Pancreas (tissue), 10 donors: ENCODE measurements around the gene ZNF333. TPM values are rescaled to one million over a fixed set of nuclear protein-coding genes. Genes with fewer than 3 reads are reported as not detected.

Source experiments
- ATAC-seq, 4 donors: fragments of 200-7000 bp; cut with Tn5 transposase; one replicate each; pipeline versions ENCODE4 v1.8.0 to v1.9.1; 2020; ENCODE audit warnings: mild to moderate bottlenecking in 4 of 4, moderate library complexity in 4 of 4
- DNase-seq, 6 donors: peaks; one replicate each; pipeline ENCODE4 v3.0.0-alpha.2; 2020
- FAIRE-seq: peaks from 2 replicates; lab custom pipeline; 2012; peaks lifted over from hg19 to GRCh38; lab: Jason Lieb, UNC
- H3K27ac ChIP-seq, 4 donors: fragments of 200-600 bp; sonication (generic); 1 replicate in 3 of 4; 2 replicates in 1 of 4; pipeline versions ENCODE4 v1.5.0 to v1.8.0; 2020
- H3K27me3 ChIP-seq, 4 donors: fragments of 200-600 bp; one replicate each; pipeline ENCODE4 v1.8.0; 2021
- H3K36me3 ChIP-seq, 3 donors: fragments of 200-600 bp; sonication (generic) in 1 of 3; one replicate each; pipeline versions ENCODE4 v1.5.0 to v1.8.0; 2020 to 2021
- H3K4me1 ChIP-seq, 3 donors: fragments of 200-600 bp; one replicate each; pipeline ENCODE4 v1.8.0; 2021
- H3K4me3 ChIP-seq, 4 donors: fragments of 200-600 bp; sonication (generic) in 2 of 4; one replicate each; pipeline versions ENCODE4 v1.5.0 to v1.8.0; 2020 to 2021
- H3K9me3 ChIP-seq, 4 donors: fragments of 200-600 bp; one replicate each; pipeline ENCODE4 v1.8.0; 2021
- CTCF ChIP-seq, 4 donors: fragments of 200-600 bp; sonication (generic) in 3 of 4; IDR thresholded peaks; one replicate each; pipeline versions ENCODE4 v1.5.0 to v1.8.0; 2021; ENCODE audit warnings: antibody characterized with exemption in 4 of 4
- WGBS, 2 donors: extraction: QIAGEN DNeasy Blood & Tissue Kit; methylation state at CpG; one replicate each; pipeline ENCODE4 v1.1.7; 2013; 5-methylcytosine and 5-hydroxymethylcytosine counted together
- intact Hi-C, 3 donors: fragments of 100-400 bp; cut with DNase I; formaldehyde crosslinking; loops; one replicate each; pipeline versions ENCODE4 v1.11.1 to v1.14.2; 2022
- polyA plus RNA-seq, 2 donors: library from polyadenylated mRNA; stranded (reverse); fragments of 200-250 nt; gene quantifications; one replicate each; pipeline ENCODE4 v1.2.3, GENCODE V29; 2013
- total RNA-seq, 6 donors: library from RNA; stranded (reverse); fragmentation: NEBNext Ultra II Directional in 4 of 6; extraction: Animal tissue kit (Norgen Biotek cat#: 25700) in 4 of 6; gene quantifications; one replicate each; pipeline versions ENCODE4 v1.2.1 to v1.2.4, GENCODE V29; 2021 to 2023
- donor health status: healthy with polysubstance abuse.
- donor health status: DM: no; HTN: no; CAD: no; lungs with moderate emphysema.
- donor health status: DM: no; HTN: no; CAD: no.
- donor health status: control.
- donor health status: control.
- donor health status: Bipolar disorder and iron deficiency.
- donor health status: DM: yes; HTN: yes; CAD: no.
- donor health status: DM: no; HTN: no; CAD: no.
- donor health status: DM: no; HTN: no; CAD: no.
- donor health status: DM: yes; HTN: yes; CAD: no.

Gene ZNF333
- total and polyA plus RNA-seq, 8 donors: 5.4 to 14.4 (median 8.4) TPM

DNA sequence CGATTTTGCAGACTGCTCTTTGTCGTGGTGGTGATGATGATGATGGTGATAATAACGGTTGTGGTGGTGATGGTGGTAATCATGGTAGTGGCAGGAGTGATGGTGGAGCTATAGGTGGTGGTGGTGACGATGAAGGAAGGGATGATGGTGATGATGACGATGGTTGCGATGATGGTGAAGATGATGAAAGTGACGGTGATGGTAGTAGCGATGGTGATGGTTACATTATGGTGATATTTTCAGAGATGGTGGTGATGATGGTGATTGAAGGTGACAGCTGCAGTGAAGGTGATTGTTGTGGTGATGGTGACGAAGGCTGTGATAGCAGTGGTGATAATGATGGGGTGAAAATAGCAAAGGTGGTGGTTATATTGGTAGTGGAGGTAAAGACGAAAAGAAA, 13.1 kb upstream of the ZNF333 start:
- no peak overlapping the region for H3K27ac ChIP-seq
- peaks cover 0 to 4% (median 0%) of the 10 kb centered on the region in 4 donors for H3K27me3 ChIP-seq
- DNase-seq (no peak), FAIRE-seq (no peak), ATAC-seq (no peak)
- H3K36me3 ChIP-seq: no peaks in the 10 kb centered on the region
- H3K4me1 ChIP-seq: no peaks in the 10 kb centered on the region
- intact Hi-C loops: no loop called here
- WGBS, 2 donors: 63 to 69% methylated on average over 10 of the region's 10 CpGs
- H3K9me3 ChIP-seq: no peaks in the 10 kb centered on the region
- H3K4me3 ChIP-seq: no peak overlapping the region
- no peak for TF ChIP-seq CTCF (IDR thresholded peaks at IDR 0.05)

- DNase-seq: no peak
- WGBS, 2 donors: 72 to 81% methylated on average over 6 of the region's 6 CpGs
- no peak for ATAC-seq
- H3K27ac ChIP-seq: no peak overlapping the region
- no peak for FAIRE-seq
- H3K4me1 ChIP-seq: no peaks in the 10 kb centered on the region
- H3K9me3 ChIP-seq: no peaks in the 10 kb centered on the region
- H3K36me3 ChIP-seq: no peaks in the 10 kb centered on the region
- intact Hi-C loops: no loop called here
- no peak overlapping the region for H3K4me3 ChIP-seq
- no peak for TF ChIP-seq CTCF (IDR thresholded peaks at IDR 0.05)
- H3K27me3 ChIP-seq: peaks cover 0 to 4% (median 0%) of the 10 kb centered on the region in 4 donors
Measured at GRCh38 chr19:14677464-14677863, 12.4 kb upstream of the ZNF333 start.

GRCh38 chr19:14678199-14678598, 11.6 kb upstream of the ZNF333 start:
- H3K4me3 ChIP-seq: no peak overlapping the region
- DNase-seq: no peak
- WGBS, 2 donors: 71 to 73% methylated on average over 9 of the region's 9 CpGs
- no peaks in the 10 kb centered on the region for H3K9me3 ChIP-seq
- no peaks in the 10 kb centered on the region for H3K4me1 ChIP-seq
- no peak for TF ChIP-seq CTCF (IDR thresholded peaks at IDR 0.05)
- peaks cover 0 to 4% (median 2%) of the 10 kb centered on the region in 4 donors for H3K27me3 ChIP-seq
- intact Hi-C loops: no loop called here
- no peak for FAIRE-seq
- H3K27ac ChIP-seq: no peak overlapping the region
- ATAC-seq: no peak
- H3K36me3 ChIP-seq: no peaks in the 10 kb centered on the region

GRCh38 chr19:14682084-14682483, 7.8 kb upstream of the ZNF333 start:
- no peak overlapping the region for H3K4me3 ChIP-seq
- intact Hi-C loops: no loop called here
- H3K27ac ChIP-seq: no peak overlapping the region
- peaks cover 0 to 8% (median 0%) of the 10 kb centered on the region in 4 donors for H3K27me3 ChIP-seq
- no peak for TF ChIP-seq CTCF (IDR thresholded peaks at IDR 0.05)
- H3K36me3 ChIP-seq: no peaks in the 10 kb centered on the region
- DNase-seq: no peak
- FAIRE-seq: no peak
- ATAC-seq: no peak
- H3K4me1 ChIP-seq: no peaks in the 10 kb centered on the region
- WGBS, 2 donors: 54 to 82% methylated on average over 2 of the region's 2 CpGs
- no peaks in the 10 kb centered on the region for H3K9me3 ChIP-seq

GRCh38 chr19:14683439-14683838, 6.4 kb upstream of the ZNF333 start:
- Histone ChIP-seq H3K4me3 (no peak overlapping the region), H3K27me3 (peaks cover 0 to 8% (median 0%) of the 10 kb centered on the region in 4 donors), H3K36me3 (no peaks in the 10 kb centered on the region), H3K27ac (no peak overlapping the region), H3K9me3 (no peaks in the 10 kb centered on the region), H3K4me1 (no peaks in the 10 kb centered on the region)
- peak in 2 of 4 donors; percentile 25 to 46 for ATAC-seq
- 20 to 35% methylated on average over 3 of the region's 3 CpGs for WGBS, 2 donors
- no peak for TF ChIP-seq CTCF (IDR thresholded peaks at IDR 0.05)
- FAIRE-seq: no peak
- no peak for DNase-seq
- intact Hi-C loops: no loop called here
